K562 (cell line): ENCODE results near the gene ZNF548.

Source experiments
- CXXC5 ChIP-seq: fragments of 250-450 bp; sonication (Bioruptor Pico); IDR thresholded peaks from 2 replicates; pipeline ENCODE4 v1.8.0; 2022; ENCODE audit warnings: inconsistent platforms, mild to moderate bottlenecking, moderate library complexity
- EZH2 ChIP-seq: IDR thresholded peaks from 2 replicates; pipeline ENCODE4 v1.6.1; 2012; ENCODE audit warnings: low read depth, mild to moderate bottlenecking, inconsistent platforms, low read length, borderline replicate concordance
- KDM2B ChIP-seq: fragments of 250-450 bp; sonication (Bioruptor Pico); IDR thresholded peaks from 2 replicates; pipeline ENCODE4 v1.8.0; 2021; ENCODE audit warnings: mild to moderate bottlenecking, moderate library complexity
- ZNF668 ChIP-seq: fragments of 250-450 bp; sonication (Bioruptor Pico); IDR thresholded peaks from 2 replicates; pipeline ENCODE4 v1.8.0; 2022; ENCODE audit warnings: mild to moderate bottlenecking, inconsistent platforms
- TF ChIP-seq, protein P1 (sequence below): fragments of 150-350 bp; conservative IDR thresholded peaks from 2 replicates; pipeline ENCODE4 v1.6.1; 2014; ENCODE audit warnings: low read length
- TF ChIP-seq, protein P2 (sequence below): fragments of 250-450 bp; sonication (Bioruptor Pico); IDR thresholded peaks from 2 replicates; pipeline ENCODE4 v1.8.0; 2021; ENCODE audit warnings: moderate library complexity, mild to moderate bottlenecking, inconsistent platforms
- TF ChIP-seq, protein P3 (sequence below), 2 experiments: fragments of 450-650 bp; formaldehyde crosslinking in 1 of 2; IDR thresholded peaks; 2 replicates each; pipeline versions ENCODE4 v1.4.0 to v1.6.1; 2014 to 2020; ENCODE audit warnings: mild to moderate bottlenecking in 2 of 2, borderline replicate concordance in 1 of 2, low read depth in 1 of 2
- TF ChIP-seq, protein P4 (sequence below), 3 experiments: IDR thresholded peaks in 2 of 3; conservative IDR thresholded peaks in 1 of 3; 2 replicates each; pipeline ENCODE4 v1.5.1; 2011 to 2012; ENCODE audit warnings: low read length in 3 of 3, mild to moderate bottlenecking in 3 of 3, control low read depth in 2 of 3, improper control_type of control experiment in 1 of 3, inconsistent platforms in 1 of 3, low read depth in 1 of 3, mixed read lengths in 1 of 3, moderate library complexity in 1 of 3; ENCODE audit not compliant: insufficient read depth in 2 of 3

DNA sequence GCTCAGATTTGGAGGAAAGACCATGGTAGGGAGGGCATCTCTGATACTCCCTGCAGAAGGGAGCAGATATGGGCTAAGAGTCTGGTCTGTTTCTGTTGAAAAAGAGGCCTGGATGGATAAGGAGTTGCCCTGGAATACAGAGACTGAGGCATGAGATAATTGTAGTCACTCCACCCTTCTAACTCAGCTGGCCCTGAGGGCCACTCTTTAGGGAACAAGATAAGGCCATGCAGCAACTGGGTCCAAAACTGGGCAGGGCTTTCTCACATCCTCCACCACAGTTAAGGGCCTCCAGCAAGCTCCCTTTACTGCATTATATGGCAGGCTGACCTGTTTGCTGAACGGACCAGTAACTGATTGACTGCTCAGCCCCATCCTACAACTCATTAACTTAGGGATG lies 46.8 kb downstream of the ZNF548 start:
- TF ChIP-seq, protein P1, sequence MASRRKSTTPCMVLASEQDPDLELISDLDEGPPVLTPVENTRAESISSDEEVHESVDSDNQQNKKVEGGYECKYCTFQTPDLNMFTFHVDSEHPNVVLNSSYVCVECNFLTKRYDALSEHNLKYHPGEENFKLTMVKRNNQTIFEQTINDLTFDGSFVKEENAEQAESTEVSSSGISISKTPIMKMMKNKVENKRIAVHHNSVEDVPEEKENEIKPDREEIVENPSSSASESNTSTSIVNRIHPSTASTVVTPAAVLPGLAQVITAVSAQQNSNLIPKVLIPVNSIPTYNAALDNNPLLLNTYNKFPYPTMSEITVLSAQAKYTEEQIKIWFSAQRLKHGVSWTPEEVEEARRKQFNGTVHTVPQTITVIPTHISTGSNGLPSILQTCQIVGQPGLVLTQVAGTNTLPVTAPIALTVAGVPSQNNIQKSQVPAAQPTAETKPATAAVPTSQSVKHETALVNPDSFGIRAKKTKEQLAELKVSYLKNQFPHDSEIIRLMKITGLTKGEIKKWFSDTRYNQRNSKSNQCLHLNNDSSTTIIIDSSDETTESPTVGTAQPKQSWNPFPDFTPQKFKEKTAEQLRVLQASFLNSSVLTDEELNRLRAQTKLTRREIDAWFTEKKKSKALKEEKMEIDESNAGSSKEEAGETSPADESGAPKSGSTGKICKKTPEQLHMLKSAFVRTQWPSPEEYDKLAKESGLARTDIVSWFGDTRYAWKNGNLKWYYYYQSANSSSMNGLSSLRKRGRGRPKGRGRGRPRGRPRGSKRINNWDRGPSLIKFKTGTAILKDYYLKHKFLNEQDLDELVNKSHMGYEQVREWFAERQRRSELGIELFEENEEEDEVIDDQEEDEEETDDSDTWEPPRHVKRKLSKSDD = no peak
- no peak for TF ChIP-seq ZNF668 (CRISPR knock-in tag)
- no peak for TF ChIP-seq KDM2B (CRISPR knock-in tag)
- TF ChIP-seq, protein P2, sequence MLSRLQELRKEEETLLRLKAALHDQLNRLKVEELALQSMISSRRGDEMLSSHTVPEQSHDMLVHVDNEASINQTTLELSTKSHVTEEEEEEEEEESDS (CRISPR knock-in tag) = no peak
- TF ChIP-seq EZH2 = no peak
- TF ChIP-seq, protein P3, sequence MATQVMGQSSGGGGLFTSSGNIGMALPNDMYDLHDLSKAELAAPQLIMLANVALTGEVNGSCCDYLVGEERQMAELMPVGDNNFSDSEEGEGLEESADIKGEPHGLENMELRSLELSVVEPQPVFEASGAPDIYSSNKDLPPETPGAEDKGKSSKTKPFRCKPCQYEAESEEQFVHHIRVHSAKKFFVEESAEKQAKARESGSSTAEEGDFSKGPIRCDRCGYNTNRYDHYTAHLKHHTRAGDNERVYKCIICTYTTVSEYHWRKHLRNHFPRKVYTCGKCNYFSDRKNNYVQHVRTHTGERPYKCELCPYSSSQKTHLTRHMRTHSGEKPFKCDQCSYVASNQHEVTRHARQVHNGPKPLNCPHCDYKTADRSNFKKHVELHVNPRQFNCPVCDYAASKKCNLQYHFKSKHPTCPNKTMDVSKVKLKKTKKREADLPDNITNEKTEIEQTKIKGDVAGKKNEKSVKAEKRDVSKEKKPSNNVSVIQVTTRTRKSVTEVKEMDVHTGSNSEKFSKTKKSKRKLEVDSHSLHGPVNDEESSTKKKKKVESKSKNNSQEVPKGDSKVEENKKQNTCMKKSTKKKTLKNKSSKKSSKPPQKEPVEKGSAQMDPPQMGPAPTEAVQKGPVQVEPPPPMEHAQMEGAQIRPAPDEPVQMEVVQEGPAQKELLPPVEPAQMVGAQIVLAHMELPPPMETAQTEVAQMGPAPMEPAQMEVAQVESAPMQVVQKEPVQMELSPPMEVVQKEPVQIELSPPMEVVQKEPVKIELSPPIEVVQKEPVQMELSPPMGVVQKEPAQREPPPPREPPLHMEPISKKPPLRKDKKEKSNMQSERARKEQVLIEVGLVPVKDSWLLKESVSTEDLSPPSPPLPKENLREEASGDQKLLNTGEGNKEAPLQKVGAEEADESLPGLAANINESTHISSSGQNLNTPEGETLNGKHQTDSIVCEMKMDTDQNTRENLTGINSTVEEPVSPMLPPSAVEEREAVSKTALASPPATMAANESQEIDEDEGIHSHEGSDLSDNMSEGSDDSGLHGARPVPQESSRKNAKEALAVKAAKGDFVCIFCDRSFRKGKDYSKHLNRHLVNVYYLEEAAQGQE (IDR thresholded peaks at IDR 0.05; ENCODE audit: borderline replicate concordance) = no peak
- TF ChIP-seq, protein P3 (CRISPR knock-in tag; IDR thresholded peaks at IDR 0.05; ENCODE audit: low read depth) = no peak
- TF ChIP-seq CXXC5 (CRISPR knock-in tag) = no peak
- TF ChIP-seq, protein P4, sequence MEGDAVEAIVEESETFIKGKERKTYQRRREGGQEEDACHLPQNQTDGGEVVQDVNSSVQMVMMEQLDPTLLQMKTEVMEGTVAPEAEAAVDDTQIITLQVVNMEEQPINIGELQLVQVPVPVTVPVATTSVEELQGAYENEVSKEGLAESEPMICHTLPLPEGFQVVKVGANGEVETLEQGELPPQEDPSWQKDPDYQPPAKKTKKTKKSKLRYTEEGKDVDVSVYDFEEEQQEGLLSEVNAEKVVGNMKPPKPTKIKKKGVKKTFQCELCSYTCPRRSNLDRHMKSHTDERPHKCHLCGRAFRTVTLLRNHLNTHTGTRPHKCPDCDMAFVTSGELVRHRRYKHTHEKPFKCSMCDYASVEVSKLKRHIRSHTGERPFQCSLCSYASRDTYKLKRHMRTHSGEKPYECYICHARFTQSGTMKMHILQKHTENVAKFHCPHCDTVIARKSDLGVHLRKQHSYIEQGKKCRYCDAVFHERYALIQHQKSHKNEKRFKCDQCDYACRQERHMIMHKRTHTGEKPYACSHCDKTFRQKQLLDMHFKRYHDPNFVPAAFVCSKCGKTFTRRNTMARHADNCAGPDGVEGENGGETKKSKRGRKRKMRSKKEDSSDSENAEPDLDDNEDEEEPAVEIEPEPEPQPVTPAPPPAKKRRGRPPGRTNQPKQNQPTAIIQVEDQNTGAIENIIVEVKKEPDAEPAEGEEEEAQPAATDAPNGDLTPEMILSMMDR (IDR thresholded peaks at IDR 0.05 in 2 of 3, conservative IDR thresholded peaks at IDR 0.05 in 1 of 3; ENCODE audit: insufficient read depth in 2 of 3, low read depth in 1 of 3, low read length in 3 of 3) = no peak
